ES-I3 (cell line): ENCODE measurements around the gene HMSD.

Experiments
- H3K36me3 ChIP-seq: 2 replicates; pipeline ENCODE4 v1.6.1; 2013; ENCODE audit warnings: mild to moderate bottlenecking, low read length, control low read depth, moderate library complexity; ENCODE audit not compliant: insufficient read depth
- H3K4me1 ChIP-seq: 2 replicates; pipeline ENCODE4 v1.6.1; 2013; ENCODE audit warnings: mild to moderate bottlenecking, control low read depth, low read length; ENCODE audit not compliant: insufficient read depth
- H3K9ac ChIP-seq: 2 replicates; pipeline ENCODE4 v1.6.1; 2013; ENCODE audit warnings: low read depth, mild to moderate bottlenecking, low read length, moderate library complexity
- H3K9me3 ChIP-seq: 2 replicates; pipeline ENCODE4 v1.6.1; 2013; ENCODE audit warnings: mild to moderate bottlenecking, low read length, moderate library complexity; ENCODE audit not compliant: control insufficient read depth, insufficient read depth

The HMSD gene

DNA sequence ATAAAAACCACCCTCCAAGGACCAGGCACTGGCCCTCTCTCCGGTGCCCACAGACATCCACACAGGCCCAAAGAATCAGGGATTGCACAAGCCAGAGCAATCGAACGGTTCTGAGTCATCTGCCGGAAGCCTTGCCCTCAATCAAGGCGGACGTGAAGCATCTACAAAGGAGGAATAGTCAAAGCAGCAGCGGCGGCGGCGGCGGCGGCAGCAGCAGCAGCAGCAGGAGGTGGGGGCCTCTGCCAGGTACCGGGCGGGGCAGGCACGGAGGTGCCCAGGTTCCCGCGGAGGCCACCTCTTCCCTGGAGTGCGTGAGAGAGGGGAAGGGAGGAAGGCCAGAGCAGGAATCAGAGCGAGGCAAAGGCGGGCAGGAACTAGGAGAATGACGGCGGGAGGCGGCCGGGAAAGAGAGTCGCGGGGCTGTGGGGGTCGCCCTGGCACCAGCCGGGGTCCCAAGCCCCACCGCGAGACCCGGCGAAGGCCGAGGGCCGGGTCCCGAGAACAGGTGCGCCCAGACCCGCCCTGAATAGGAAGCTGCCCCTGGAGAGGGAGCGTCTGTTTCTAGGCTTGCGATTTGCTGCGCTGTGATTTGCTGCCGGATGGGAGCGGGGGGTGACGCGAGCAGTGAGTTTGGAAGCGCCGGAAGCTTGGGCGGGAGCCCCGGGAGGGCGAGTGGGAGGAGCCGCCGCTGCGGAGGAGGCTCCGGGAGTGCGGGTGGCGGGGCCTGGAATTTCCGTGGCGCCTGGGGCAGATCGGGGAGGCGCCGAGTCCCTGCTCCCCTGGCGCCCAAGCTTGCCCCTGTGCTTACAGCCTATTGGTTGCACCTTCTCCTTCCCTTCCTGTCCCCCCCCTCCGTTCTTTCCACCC is 21.1 kb downstream of the HMSD start, which contains the start of gene SERPINB8:
Gene SERPINB8, plus strand, starts transcription at position 140 of the 867 bp plus-strand sequence. CDS start 8,228 bp downstream, outside the sequence.
- H3K4me1 ChIP-seq: 0 out of 2 replicates have a peak, but pooled peaks cover 7% of the 10 kb centered on the region
- H3K36me3 ChIP-seq: no peaks in the 10 kb centered on the region
- H3K9me3 ChIP-seq: no peaks in the 10 kb centered on the region
- H3K9ac ChIP-seq: peak within 1 kb of the TSS; percentile 80

DNA sequence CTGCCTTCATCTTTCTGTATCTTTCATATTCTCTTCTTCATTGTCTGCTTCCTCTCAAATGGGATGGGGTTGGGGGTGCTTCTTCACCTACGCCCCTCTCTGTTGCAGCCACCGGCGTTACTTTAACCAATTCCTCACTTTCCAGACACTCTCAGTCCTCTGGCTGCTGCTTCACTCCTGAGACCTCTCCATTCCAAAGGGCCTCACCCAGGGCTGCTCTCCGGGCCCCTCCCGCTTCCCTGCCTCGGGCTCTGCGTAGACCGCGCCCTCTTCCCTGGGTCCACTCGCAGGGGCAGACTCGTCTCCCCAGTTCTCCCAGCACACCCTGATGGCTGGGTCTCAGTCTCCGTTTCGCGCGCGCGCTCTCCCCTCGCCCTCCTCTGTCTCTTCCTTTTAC is 21.7 kb downstream of the HMSD start:
- Histone ChIP-seq H3K36me3 (no peaks in the 10 kb centered on the region), H3K9me3 (no peaks in the 10 kb centered on the region), H3K9ac (peak overlapping the region; percentile 80), H3K4me1 (0 out of 2 replicates have a peak, but pooled peaks cover 7% of the 10 kb centered on the region)

DNA sequence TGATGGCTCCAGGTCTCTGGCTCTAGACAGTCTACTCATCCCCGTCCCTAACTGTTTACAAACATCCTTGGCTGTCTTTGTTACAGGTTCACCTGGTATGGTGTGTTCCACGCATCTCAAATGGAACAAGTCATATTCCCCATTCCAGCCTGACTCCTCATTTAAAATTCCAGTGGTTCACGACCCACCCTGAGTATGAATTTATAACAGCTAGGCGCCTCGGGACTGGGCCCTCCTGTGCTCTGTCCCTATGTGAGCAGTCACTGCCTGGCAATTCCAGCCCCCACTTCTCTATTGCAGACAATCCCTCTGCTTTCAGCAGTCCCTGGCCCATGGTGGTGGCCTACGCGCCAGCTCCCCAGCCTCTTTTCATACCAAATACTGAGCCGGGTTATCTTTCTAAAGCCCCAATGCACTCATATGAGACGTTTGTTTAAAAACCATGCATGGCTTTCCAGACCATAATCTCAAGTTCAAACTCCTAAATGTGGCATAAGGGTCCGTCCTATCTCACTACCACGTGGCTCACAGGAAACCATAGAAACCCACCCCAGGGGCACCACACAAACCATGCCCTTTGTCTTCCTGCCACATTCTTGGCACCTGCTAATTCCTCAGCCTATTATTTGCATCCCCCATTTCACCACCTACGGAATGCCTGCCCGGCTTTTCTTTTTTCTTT is 22.4 kb downstream of the HMSD start:
- Histone ChIP-seq H3K9ac (peak overlapping the region; percentile 80), H3K4me1 (0 out of 2 replicates have a peak, but pooled peaks cover 7% of the 10 kb centered on the region), H3K36me3 (no peaks in the 10 kb centered on the region), H3K9me3 (no peaks in the 10 kb centered on the region)

DNA sequence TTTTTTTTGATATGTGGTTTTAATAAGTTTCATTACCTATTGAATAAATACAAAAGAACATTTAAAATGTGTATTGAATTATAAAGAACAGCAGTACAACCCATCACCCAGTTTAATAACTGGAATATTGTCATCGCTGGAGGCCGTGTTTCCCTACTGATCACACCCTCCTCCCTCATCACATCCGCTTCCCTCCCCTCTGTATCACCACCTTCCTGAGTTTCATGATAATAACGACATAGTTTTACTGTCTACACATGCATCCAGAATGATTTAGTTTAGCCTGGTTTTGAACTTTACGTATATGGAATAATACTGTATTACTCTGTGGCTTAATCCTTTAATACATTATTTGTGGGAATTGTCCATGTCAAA is 22.9 kb downstream of the HMSD start:
- Histone ChIP-seq H3K4me1 (0 out of 2 replicates have a peak, but pooled peaks cover 7% of the 10 kb centered on the region), H3K9ac (no peak overlapping the region), H3K36me3 (no peaks in the 10 kb centered on the region), H3K9me3 (no peaks in the 10 kb centered on the region)

DNA sequence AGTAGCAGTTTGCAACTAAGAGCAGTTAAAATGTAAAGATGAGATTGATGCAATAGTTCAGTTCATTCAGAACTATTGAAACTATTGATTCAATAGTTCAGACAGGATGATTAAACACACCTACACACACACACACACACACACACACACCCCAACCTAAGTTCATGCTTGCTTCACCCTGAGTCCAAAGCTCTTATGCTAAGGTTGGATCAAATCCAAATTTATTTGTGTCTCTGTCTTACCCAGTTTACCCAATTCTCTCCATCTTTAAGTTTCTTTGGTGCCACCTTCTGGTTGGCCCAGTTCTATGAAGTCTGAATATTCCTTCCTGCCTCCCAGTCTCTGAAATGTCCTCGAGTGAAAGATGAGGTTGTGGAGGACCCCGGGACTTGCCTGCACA is 25.9 kb downstream of the HMSD start:
- Histone ChIP-seq H3K36me3 (no peaks in the 10 kb centered on the region), H3K9me3 (no peaks in the 10 kb centered on the region), H3K9ac (no peak overlapping the region), H3K4me1 (0 out of 2 replicates have a peak, but pooled peaks cover 7% of the 10 kb centered on the region)

DNA sequence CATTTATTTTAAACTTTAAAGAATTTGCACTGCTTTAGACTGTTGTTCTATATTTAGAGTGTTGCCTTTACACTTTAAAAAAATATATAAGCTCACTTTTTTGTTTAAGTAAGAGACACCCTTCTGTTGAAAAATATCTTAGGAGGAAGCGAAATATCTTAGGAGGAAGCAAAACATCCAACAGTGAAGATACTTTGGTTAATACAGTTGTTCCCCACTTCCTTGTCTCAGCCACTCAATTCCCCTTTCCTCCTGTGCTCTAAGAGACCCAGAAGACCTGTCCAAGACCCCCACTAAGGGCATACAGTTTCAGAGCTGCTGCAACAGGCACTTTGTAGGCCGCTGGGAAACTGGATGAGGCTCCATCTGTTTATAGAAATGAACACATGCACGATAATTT is 26.5 kb downstream of the HMSD start:
- Histone ChIP-seq H3K9ac (no peak overlapping the region), H3K4me1 (0 out of 2 replicates have a peak, but pooled peaks cover 7% of the 10 kb centered on the region)

DNA sequence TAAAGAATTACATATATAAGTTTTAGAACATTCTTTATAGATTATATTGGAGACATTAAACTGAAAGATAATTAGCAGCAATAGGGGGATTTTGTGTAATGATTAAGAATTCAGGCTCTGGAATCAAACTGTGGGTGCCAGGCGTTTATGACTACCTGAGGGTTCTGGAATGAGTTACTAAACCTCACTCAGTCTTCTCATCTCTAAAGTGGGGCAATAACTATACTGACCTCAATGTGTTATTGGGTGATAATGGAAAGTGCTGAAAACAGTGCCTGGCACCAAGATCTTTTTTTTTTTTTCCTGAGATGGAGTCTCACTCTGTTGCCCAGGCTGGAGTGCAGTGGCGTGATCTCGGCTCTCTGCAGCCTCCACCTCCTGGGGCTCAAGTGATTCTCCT is 27.9 kb downstream of the HMSD start:
- Histone ChIP-seq H3K9ac (no peak overlapping the region), H3K36me3 (no peaks in the 10 kb centered on the region), H3K9me3 (no peaks in the 10 kb centered on the region), H3K4me1 (no peaks in the 10 kb centered on the region)

More for the DNA sequence above, 26.5 kb downstream of the HMSD start:
- Histone ChIP-seq H3K36me3 (no peaks in the 10 kb centered on the region), H3K9me3 (no peaks in the 10 kb centered on the region)

DNA sequence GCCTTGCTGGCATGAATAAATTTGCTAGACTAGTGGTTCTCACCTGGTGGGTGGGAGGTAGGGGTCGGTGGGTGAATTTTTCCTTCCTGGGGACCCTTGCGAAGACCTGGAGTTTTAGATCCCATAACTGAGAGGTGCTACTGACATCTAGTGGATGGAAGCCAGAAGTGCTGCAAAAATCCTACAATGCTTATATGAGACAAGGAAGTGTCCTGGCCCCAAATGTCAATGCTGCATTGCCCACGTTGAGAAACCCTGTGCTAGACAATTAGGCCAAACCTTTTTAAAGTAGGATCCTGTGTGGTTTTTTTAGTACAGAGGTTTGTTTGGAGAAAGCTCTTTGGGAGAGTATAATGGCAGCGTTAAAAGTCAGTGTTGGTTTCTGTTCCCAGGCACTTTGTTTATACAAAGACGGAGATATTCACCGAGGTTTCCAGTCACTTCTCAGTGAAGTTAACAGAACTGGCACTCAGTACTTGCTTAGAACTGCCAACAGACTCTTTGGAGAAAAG is 30.4 kb downstream of the HMSD start:
- Histone ChIP-seq H3K4me1 (no peaks in the 10 kb centered on the region), H3K36me3 (no peaks in the 10 kb centered on the region), H3K9me3 (no peaks in the 10 kb centered on the region), H3K9ac (no peak overlapping the region)

DNA sequence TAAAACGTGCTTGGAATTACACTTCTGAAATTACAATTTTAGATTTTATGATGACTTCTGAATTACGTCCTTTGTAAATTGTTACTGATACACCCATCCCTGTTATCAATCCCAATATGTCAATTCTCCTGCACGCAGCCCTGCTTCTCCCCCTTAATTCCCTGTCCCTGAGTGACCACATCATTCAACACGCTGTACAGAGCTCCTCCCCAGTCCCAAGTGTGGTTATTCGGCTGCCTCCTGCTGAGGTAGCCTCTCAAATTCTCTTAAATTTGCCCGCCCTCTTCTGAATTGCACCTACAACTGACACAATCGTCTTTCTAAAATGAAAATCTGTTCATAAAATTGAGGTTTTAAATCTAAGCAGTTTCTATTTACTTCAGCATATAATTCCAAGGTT is 30.9 kb downstream of the HMSD start:
- Histone ChIP-seq H3K36me3 (no peaks in the 10 kb centered on the region), H3K9ac (no peak overlapping the region), H3K9me3 (no peaks in the 10 kb centered on the region), H3K4me1 (no peaks in the 10 kb centered on the region)

DNA sequence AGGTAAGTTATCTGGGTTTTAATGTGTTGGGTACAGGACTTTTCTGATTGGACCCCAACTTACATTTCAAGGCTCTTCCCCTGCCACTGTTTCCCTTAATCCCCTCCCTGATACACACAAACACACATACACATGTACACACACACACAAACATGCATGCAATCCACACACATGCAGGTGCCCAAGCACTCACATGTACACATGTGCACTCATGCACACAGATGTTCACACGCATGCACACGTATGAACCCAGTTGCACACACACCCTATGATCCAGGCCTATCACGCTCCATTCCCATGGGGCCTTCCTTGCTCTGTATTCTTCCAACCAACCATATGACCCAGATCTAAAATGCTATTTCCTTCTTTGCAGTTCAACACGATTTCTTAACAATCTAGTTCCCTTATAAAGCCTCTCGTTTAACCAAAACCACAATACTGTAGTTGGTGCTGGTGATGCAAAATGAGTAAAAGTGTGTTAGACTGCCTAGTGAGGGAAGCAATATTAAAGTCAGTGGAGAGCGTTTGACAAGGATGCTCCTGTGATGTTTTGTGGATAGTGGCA is 31.9 kb downstream of the HMSD start:
- Histone ChIP-seq H3K9me3 (no peaks in the 10 kb centered on the region), H3K9ac (no peak overlapping the region), H3K4me1 (no peaks in the 10 kb centered on the region), H3K36me3 (no peaks in the 10 kb centered on the region)

DNA sequence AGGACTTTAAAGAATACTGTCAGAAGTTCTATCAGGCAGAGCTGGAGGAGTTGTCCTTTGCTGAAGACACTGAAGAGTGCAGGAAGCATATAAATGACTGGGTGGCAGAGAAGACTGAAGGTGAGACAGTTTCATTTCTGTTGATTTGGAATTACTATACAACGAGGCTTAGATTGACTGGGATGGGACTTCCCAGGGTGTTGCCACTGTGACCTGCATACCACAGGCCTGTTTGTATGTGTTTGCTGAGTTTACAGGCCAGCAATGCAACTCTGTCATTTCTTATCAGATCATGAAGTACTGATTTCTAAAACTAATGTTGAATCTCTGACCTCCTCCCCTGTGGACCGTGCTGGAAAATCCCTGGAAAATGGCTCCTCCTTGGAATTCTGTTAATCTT is 32.6 kb downstream of the HMSD start:
- H3K9ac ChIP-seq: no peak overlapping the region
- no peaks in the 10 kb centered on the region for H3K4me1 ChIP-seq
- no peaks in the 10 kb centered on the region for H3K9me3 ChIP-seq
- H3K36me3 ChIP-seq: no peaks in the 10 kb centered on the region

DNA sequence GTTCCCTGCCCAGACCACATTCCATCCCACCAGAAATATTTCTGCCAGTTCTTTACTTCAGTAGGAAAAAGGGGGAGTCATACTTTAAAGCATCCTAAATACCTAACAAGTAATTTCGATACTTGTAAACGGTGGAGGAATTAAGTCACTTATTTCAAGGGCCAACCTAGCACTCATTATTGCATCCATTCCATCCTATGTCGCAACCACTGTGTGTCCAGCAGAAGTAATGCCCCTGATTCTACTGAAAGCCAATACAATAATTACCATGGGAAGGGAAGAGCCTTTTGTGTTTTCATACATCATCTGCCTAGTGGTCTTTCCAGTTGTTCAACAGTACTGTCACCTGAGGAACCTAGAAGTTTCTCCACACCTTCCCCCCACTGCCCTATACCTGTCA is 33.3 kb downstream of the HMSD start:
- H3K36me3 ChIP-seq: no peaks in the 10 kb centered on the region
- no peak overlapping the region for H3K9ac ChIP-seq
- no peaks in the 10 kb centered on the region for H3K9me3 ChIP-seq
- H3K4me1 ChIP-seq: no peaks in the 10 kb centered on the region

DNA sequence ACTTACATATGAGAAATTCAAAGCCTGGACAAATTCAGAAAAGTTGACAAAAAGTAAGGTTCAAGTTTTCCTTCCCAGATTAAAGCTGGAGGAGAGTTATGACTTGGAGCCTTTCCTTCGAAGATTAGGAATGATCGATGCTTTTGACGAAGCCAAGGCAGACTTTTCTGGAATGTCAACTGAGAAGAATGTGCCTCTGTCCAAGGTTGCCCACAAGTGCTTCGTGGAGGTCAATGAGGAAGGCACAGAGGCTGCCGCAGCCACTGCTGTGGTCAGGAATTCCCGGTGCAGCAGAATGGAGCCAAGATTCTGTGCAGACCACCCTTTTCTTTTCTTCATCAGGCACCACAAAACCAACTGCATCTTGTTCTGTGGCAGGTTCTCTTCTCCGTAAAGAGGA is 37.8 kb downstream of the HMSD start:
- H3K9me3 ChIP-seq: no peaks in the 10 kb centered on the region
- H3K9ac ChIP-seq: no peak overlapping the region
- H3K36me3 ChIP-seq: no peaks in the 10 kb centered on the region
- H3K4me1 ChIP-seq: no peaks in the 10 kb centered on the region

DNA sequence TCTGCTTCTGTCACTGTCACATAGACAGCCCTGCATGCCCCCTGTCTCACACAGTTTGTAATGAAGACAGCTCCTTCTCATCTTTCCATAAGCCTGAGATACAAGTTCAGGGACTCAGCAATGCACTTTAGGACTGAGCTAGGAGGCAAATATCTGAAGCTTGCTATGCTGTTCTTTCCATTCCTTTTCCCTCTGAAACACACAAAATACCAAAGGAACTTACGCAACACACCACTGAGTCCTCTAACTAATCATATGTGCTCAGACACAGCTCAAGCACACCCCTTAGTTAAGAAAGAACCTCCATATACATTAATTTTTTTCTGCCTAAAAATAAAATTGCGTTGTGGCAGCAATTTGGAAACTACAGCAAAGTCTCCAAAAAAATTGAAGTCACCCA is 38.6 kb downstream of the HMSD start:
- no peaks in the 10 kb centered on the region for H3K4me1 ChIP-seq
- no peaks in the 10 kb centered on the region for H3K36me3 ChIP-seq
- H3K9ac ChIP-seq: no peak overlapping the region
- H3K9me3 ChIP-seq: no peaks in the 10 kb centered on the region
